Amniotic stem cell (primary cell): ENCODE data around the gene SIGLEC9.
"Not testable (repeated sequence)": the region's sequence is repeated elsewhere in the genome, so short reads cannot be mapped to it uniquely, and the experiment has no call there.

Experiments used
- DNase-seq: peaks from one replicate; lab custom pipeline; 2025; lab: John Stamatoyannopoulos, UW

SIGLEC9 gene

GRCh38 chr19:51123802-51124201, 904 bp upstream of the SIGLEC9 start:
- no peak for DNase-seq

- DNase-seq, result no peak
Observed at GRCh38 chr19:51124216-51124615, 490 bp upstream of the SIGLEC9 start.

GRCh38 chr19:51125421-51126075, 842 bp downstream of the SIGLEC9 start:
- DNase-seq, result no peak

GRCh38 chr19:51127032-51127431, 2.3 kb downstream of the SIGLEC9 start:
- DNase-seq, result no peak

- no peak for DNase-seq
Observed at GRCh38 chr19:51127755-51128154, 3.0 kb downstream of the SIGLEC9 start.

- no peak for DNase-seq
Observed at GRCh38 chr19:51128227-51128626, 3.5 kb downstream of the SIGLEC9 start.

- no peak for DNase-seq
Observed at GRCh38 chr19:51129716-51130115, 5.0 kb downstream of the SIGLEC9 start.

GRCh38 chr19:51131780-51132680, 7.3 kb downstream of the SIGLEC9 start:
- no peak for DNase-seq

- no peak for DNase-seq
Observed at GRCh38 chr19:51135004-51135403, 10.3 kb downstream of the SIGLEC9 start.

GRCh38 chr19:51135986-51136762, 11.5 kb downstream of the SIGLEC9 start:
- no peak for DNase-seq

GRCh38 chr19:51136851-51137551, 12.3 kb downstream of the SIGLEC9 start:
- no peak for DNase-seq

GRCh38 chr19:51137792-51138425, 13.2 kb downstream of the SIGLEC9 start:
- DNase-seq, result no peak

- no peak for DNase-seq
Observed at GRCh38 chr19:51138549-51138979, 13.9 kb downstream of the SIGLEC9 start.

GRCh38 chr19:51139299-51140014, 14.8 kb downstream of the SIGLEC9 start:
- no peak for DNase-seq

- no peak for DNase-seq
Observed at GRCh38 chr19:51140441-51140840, 15.7 kb downstream of the SIGLEC9 start.

GRCh38 chr19:51141181-51141580, 16.5 kb downstream of the SIGLEC9 start:
- no peak for DNase-seq

- DNase-seq, result no peak
Observed at GRCh38 chr19:51142119-51142518, 17.4 kb downstream of the SIGLEC9 start, which contains the start of gene SIGLEC7. Gene SIGLEC7, plus strand, starts transcription at chr19:51142301. Its CDS starts 69 bp downstream, at chr19:51142370.

GRCh38 chr19:51142809-51143475, 18.2 kb downstream of the SIGLEC9 start:
- DNase-seq, result not testable (repeated sequence)

GRCh38 chr19:51143486-51143885, 18.8 kb downstream of the SIGLEC9 start:
- DNase-seq, result no peak

GRCh38 chr19:51144482-51145045, 19.9 kb downstream of the SIGLEC9 start:
- DNase-seq, result no peak
